Muscle layer of colon (tissue), 2 donors: ENCODE data around the gene SCAMP1.

Source experiments
- H3K27ac ChIP-seq: one replicate; pipeline ENCODE4 v1.7.0; 2013; ENCODE audit warnings: low read depth, mild to moderate bottlenecking, low read length, moderate library complexity
- H3K27me3 ChIP-seq, 2 donors: one replicate each; pipeline ENCODE4 v1.7.0; 2013; ENCODE audit warnings: low read length in 2 of 2, mild to moderate bottlenecking in 2 of 2; ENCODE audit not compliant: insufficient read depth in 2 of 2, control insufficient read depth in 1 of 2
- H3K36me3 ChIP-seq: one replicate; pipeline ENCODE4 v1.7.0; 2013; ENCODE audit warnings: mild to moderate bottlenecking, low read length; ENCODE audit not compliant: insufficient read depth
- H3K4me1 ChIP-seq: one replicate; pipeline ENCODE4 v1.7.0; 2013; ENCODE audit warnings: mild to moderate bottlenecking, low read length; ENCODE audit not compliant: insufficient read depth
- H3K4me3 ChIP-seq, 2 donors: one replicate each; pipeline ENCODE4 v1.7.0; 2013; ENCODE audit warnings: low read length in 2 of 2, low read depth in 1 of 2, mild to moderate bottlenecking in 1 of 2, moderate library complexity in 1 of 2
- H3K9ac ChIP-seq: one replicate; pipeline ENCODE4 v1.7.0; 2013; ENCODE audit warnings: low read length
- H3K9me3 ChIP-seq: one replicate; pipeline ENCODE4 v1.7.0; 2013; ENCODE audit warnings: mild to moderate bottlenecking, low read length
- donor health status: abdominal sarcoma.
- donor health status: Adenocarcinoma of cecum.

Gene SCAMP1, protein sequence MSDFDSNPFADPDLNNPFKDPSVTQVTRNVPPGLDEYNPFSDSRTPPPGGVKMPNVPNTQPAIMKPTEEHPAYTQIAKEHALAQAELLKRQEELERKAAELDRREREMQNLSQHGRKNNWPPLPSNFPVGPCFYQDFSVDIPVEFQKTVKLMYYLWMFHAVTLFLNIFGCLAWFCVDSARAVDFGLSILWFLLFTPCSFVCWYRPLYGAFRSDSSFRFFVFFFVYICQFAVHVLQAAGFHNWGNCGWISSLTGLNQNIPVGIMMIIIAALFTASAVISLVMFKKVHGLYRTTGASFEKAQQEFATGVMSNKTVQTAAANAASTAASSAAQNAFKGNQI

DNA sequence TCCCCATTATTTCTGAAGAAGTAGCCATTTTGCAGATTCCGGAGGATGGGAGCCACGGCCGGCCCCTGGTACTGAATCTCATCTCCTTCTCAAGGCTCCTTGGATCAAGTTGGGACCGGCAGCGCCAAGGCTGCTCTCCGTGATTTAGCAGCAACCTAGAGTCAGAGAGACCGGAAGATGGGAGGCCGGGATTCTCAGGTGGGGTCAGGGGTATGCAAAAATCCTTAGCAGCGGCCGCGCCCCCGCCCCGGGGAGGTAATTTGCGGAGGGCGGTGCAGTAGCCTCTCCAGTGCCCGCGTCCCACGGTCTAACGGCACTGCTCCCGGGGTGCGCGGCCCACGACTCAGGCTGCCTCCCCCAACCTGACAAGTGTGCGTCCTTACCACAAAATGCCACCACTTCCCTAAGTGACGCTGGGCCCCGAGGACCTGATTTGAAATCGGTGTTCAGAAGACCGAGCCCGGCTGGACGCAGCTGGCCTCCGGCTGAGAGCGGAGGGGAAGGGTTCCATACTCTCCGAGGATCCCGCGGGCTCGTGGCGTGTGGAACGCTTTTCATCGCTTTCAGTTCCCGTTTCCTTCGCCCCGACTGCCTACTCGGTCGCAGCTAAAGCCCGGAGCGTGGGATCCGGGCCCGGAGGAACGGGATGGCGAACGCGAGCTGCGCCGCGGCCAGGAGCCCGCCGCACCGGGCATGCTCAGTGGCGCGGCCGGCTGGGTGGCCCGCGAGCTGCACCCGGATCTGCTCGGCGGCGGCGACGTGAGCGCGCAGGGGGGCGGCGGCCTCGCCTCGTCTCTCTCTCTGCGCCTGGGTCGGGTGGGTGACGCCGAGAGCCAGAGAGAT lies at the start of gene SCAMP1:
TSS of gene SCAMP1 (plus strand) at position 787 of the 843 bp plus-strand sequence. CDS start at position 842, 55 bp downstream.
- Histone ChIP-seq H3K4me1 (peaks cover 21% of the 10 kb centered on the region), H3K36me3 (no peaks in the 10 kb centered on the region), H3K4me3 (peak within 1 kb of the TSS; percentile 94 to 99), H3K27ac (peak within 1 kb of the TSS; percentile 82), H3K27me3 (no peaks in the 10 kb centered on the region), H3K9me3 (no peaks in the 10 kb centered on the region), H3K9ac (peak within 1 kb of the TSS; percentile 55)

DNA sequence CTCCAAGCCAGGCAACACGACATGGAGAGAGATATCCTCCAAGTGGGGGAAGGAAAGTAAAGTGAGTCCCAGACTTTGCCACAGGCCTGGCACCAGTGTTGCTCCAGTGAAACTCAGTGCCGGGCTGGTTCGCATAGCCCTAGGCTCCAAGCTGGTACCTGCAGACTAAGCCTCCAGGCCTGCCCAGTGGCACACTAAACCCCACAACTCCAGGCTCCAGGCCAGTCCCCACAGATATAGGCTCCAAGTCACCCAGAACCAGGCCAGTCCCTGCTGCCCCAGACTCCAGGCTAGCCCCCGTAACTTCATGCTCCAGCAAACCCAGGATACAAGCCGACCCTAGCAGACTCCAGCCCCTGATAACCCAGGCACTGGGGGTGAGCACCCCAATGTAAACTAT lies 42.9 kb upstream of the SCAMP1 start:
- H3K36me3 ChIP-seq = no peaks in the 10 kb centered on the region
- no peaks in the 10 kb centered on the region for H3K9me3 ChIP-seq
- no peaks in the 10 kb centered on the region for H3K4me1 ChIP-seq
- no peak overlapping the region for H3K4me3 ChIP-seq
- no peak overlapping the region for H3K9ac ChIP-seq
- H3K27me3 ChIP-seq = no peaks in the 10 kb centered on the region
- H3K27ac ChIP-seq = no peak overlapping the region

DNA sequence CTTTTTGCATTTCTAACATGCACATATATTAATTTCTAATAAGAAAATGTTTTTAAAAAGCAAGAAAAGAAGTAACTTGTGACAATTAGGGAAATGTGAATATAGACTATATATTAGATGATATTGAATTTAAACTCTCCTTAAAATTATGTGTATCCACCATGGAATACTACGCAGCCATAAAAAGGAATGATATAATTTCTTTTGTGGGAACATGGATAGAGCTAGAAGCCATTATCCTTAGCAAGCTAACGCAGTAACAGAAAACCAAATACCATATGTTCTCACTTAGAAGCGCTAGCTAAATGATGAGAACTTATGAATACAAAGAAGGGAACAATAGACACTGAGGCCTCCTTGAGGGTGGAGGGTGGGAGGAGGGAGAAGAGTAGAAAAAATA lies 42.1 kb upstream of the SCAMP1 start:
- Histone ChIP-seq H3K36me3 (no peaks in the 10 kb centered on the region), H3K4me3 (no peak overlapping the region), H3K4me1 (no peaks in the 10 kb centered on the region), H3K9me3 (no peaks in the 10 kb centered on the region), H3K9ac (no peak overlapping the region), H3K27me3 (no peaks in the 10 kb centered on the region), H3K27ac (no peak overlapping the region)

DNA sequence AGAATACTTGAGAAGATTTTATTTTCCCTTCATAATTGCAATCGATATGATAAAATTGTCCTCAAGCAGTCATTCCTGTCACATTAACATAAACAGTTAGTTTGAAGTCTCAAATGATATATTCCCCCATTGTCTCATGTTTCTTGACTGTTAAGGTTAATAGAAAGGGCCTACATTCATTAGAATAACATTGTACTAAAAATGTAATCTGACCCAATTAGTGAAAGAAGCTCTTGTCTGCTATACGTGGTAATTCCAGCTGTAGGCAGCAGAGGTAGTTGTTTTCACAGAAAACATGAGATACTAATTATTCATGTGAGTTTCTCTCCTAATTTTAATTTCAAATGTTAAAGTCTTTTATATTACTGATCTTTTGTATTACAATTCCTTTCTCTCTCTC lies 40.0 kb upstream of the SCAMP1 start:
- Histone ChIP-seq H3K9ac (no peak overlapping the region), H3K36me3 (no peaks in the 10 kb centered on the region), H3K27me3 (no peaks in the 10 kb centered on the region), H3K4me1 (no peaks in the 10 kb centered on the region), H3K27ac (no peak overlapping the region), H3K9me3 (no peaks in the 10 kb centered on the region), H3K4me3 (no peak overlapping the region)

DNA sequence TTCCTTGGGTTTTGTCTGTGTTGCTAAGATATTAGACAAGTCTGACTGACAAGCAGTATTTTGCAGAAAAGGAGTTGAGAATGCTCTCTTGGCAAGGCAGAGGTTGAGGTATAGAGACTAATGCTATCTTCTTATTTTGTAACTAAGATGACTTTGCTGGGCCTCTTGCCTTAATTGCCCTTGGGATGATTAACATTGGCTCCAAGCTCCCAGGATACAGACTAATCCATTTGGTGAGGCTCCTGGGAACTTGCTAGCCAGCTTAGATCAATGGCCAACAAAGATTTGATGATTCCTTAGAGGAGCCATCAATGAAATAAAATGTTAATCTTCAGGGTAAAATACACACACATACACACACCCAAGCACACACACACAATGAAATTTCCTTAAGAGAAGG lies 37.2 kb upstream of the SCAMP1 start:
- no peaks in the 10 kb centered on the region for H3K27me3 ChIP-seq
- H3K9ac ChIP-seq = no peak overlapping the region

DNA sequence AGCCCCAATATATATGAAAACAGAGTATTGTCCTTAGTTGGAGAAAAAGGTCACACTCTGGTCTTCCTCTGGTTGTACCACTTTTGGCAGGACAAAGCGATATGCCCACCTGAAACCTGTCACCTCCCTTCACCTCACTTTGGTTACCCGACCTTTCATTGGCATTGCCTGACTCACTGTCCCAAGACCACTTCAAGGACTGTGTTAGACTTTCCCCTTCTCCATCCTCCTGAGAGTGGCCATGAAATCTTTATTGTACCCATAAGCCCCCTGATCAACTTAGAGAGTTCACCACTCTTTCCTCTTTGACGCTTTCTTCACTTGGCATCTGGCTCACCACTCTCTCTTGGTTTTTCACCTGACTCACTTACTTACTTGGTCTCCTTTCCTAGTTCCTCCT lies 33.5 kb upstream of the SCAMP1 start:
- Histone ChIP-seq H3K27me3 (no peaks in the 10 kb centered on the region), H3K4me3 (no peak overlapping the region), H3K9me3 (no peaks in the 10 kb centered on the region), H3K27ac (no peak overlapping the region), H3K9ac (no peak overlapping the region), H3K36me3 (no peaks in the 10 kb centered on the region), H3K4me1 (no peaks in the 10 kb centered on the region)

More for the DNA sequence above, 37.2 kb upstream of the SCAMP1 start:
- no peaks in the 10 kb centered on the region for H3K4me1 ChIP-seq
- H3K4me3 ChIP-seq = no peak overlapping the region
- no peak overlapping the region for H3K27ac ChIP-seq
- no peaks in the 10 kb centered on the region for H3K36me3 ChIP-seq
- H3K9me3 ChIP-seq = no peaks in the 10 kb centered on the region

DNA sequence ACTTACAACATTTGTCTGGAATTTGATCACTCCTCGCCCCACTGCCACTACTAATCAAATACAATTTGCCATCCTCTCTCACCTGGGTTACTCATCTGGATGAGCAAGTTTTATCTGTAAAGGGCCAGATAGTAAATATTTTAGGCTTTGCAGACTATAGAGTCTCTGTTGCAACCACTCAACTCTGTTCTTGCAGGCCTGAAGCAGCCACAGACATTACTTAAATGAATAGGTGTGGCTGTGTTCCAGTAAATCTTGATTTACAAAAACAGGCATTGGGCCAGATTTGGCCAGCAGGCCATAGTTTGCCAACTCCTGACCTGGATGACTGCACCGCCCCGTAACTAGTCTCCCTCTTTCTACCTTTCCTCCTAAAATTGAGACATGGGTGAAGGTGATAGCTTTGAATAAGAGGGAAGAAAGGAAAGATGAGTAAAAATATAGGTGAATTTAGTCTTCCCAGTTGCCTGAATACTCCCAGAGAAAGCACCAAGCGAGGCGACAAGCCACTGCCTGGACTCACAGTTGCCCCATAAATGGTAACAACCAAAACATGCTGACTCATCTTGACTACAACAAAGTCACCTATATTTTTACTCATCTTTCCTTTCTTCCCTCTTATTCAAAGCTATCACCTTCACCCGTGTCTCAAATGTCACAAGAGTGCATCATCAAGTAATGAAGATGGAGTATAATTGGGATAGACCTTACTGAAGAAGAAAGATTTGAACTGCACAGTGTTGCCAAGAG lies 32.5 kb upstream of the SCAMP1 start:
- Histone ChIP-seq H3K9ac (no peak overlapping the region), H3K27me3 (no peaks in the 10 kb centered on the region), H3K4me3 (no peak overlapping the region), H3K9me3 (no peaks in the 10 kb centered on the region), H3K36me3 (no peaks in the 10 kb centered on the region), H3K27ac (no peak overlapping the region), H3K4me1 (no peaks in the 10 kb centered on the region)

DNA sequence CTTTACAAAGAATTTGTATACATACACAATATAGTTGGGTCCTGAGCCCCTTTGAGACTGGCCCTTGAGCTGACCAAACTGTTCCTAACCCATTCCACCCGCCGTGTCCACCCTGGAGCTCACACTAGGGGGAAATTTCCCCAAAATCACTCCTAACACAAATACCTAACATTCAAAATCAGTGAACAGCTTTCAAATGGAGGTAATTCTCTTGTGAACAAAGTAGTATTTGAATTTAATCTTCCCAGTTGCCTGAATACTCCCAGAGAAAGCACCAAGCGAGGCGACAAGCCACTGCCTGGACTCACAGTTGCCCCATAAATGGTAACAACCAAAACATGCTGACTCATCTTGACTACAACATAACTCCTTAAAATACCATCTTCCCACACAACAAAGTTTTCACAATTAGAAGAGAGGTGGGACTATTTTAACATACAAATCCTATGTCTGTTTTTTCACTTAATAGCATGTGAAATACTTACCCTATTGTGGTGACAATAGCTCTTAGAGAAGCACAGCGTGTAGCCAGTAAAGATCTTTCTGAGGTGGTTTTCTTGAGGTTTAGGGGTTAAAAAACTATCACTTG lies 31.7 kb upstream of the SCAMP1 start:
- no peaks in the 10 kb centered on the region for H3K9me3 ChIP-seq
- H3K4me1 ChIP-seq = no peaks in the 10 kb centered on the region

DNA sequence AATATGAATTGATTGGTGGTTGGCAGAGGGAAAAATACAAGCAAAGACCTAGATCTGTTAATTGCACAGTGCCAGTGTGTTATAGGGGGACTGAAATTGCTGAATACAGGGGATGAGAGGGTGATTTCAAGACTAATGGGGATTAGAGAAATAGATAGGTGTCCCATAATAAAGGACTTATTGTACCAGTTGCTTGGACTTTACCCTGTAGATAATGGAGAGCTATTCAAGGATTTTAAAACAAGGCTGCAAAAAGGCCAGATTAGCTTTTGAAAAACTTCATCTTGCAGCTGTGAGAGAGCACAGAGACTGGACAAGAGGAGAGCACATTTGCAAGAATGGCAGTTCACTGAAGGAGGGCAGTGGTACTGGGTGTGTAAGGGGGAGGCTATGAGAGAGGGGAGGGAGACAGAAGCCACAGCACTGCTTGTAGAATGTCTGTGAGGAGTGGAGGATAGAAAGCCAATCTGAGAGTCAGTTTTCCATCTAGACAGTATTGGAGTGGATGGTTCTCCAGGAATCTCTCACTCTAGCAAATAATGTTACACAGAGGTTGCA lies 28.8 kb upstream of the SCAMP1 start:
- Histone ChIP-seq H3K27ac (no peak overlapping the region), H3K36me3 (no peaks in the 10 kb centered on the region), H3K9ac (no peak overlapping the region), H3K4me1 (no peaks in the 10 kb centered on the region), H3K9me3 (no peaks in the 10 kb centered on the region), H3K4me3 (no peak overlapping the region), H3K27me3 (no peaks in the 10 kb centered on the region)

More for the DNA sequence above, 31.7 kb upstream of the SCAMP1 start:
- Histone ChIP-seq H3K36me3 (no peaks in the 10 kb centered on the region), H3K27me3 (no peaks in the 10 kb centered on the region), H3K4me3 (no peak overlapping the region), H3K27ac (no peak overlapping the region), H3K9ac (no peak overlapping the region)

DNA sequence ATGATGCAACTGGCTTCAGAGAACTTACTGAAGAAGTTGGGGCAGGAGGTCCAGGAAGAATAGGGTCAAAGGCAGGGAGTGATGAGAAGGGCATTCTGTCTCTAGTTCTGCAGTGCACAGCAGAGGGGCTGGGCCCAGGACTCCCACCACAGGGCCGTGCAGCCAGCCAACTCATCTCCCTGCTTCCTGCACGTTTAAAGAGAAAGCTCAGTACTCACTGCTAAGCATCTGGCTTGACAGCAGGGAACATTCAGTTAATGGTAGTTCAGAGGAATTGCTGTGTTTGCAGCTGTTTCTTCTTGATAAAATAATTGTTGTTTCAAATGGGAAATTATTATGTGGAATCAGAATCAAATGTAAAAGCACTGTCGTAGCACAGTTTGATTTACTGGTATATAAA lies 25.6 kb upstream of the SCAMP1 start:
- Histone ChIP-seq H3K4me3 (no peak overlapping the region), H3K36me3 (no peaks in the 10 kb centered on the region), H3K9me3 (no peaks in the 10 kb centered on the region), H3K27me3 (no peaks in the 10 kb centered on the region), H3K4me1 (no peaks in the 10 kb centered on the region), H3K27ac (no peak overlapping the region), H3K9ac (no peak overlapping the region)

DNA sequence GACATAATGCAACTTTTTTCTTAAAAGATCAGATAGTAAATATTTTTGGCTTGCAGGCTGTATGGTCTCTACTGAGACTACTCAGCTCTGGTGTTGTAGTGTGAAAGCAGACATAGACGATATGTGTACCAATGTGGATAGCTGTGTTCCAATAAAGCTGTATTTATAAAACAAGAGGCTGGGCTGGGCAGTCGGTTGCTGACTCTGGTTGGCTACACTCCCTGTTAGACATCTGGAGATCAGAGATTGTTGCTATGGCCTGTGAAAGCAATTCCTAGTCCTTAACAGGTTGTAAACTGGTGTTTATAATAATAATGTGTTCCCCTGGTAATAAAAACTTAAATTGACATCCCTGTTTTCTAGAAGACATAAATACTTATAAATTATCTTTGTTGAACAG lies 24.4 kb upstream of the SCAMP1 start:
- H3K27ac ChIP-seq = no peak overlapping the region
- H3K36me3 ChIP-seq = no peaks in the 10 kb centered on the region
- H3K9ac ChIP-seq = no peak overlapping the region
- H3K9me3 ChIP-seq = no peaks in the 10 kb centered on the region
- no peaks in the 10 kb centered on the region for H3K4me1 ChIP-seq
- H3K4me3 ChIP-seq = no peak overlapping the region
- no peaks in the 10 kb centered on the region for H3K27me3 ChIP-seq
